ELF-1 (cell line): ENCODE measurements around the gene HAND1.

ENCODE experiments used
- DNase-seq: peaks from one replicate; pipeline ENCODE4 v3.0.0-alpha.2; 2016; ENCODE audit warnings: low read depth, low spot score

HAND1 gene

GRCh38 chr5:154461531-154461930 lies 16.5 kb downstream of the HAND1 start:
- peak; percentile 82 for DNase-seq

DNA sequence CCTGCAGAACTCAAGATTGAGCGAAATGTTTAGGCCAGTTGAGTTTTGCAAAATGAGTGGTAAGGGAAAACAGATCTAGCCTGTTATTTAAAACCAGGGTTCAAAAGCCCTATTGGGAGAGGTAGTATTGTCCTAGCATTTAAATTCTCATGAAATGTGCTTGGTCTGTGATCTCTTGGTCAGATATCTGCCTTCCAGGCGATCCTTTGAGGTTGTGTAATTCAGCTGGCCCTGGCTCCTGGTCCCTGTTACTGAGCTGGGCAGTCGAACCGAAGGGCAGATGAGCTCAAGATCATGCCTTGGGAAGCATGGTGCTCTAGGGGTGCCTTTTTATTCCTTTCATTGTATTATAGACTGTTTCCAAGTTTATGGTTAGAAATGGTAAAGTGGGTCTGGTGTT lies 17.9 kb downstream of the HAND1 start:
- DNase-seq: peak; percentile 3

GRCh38 chr5:154459015-154459414 lies 19.0 kb downstream of the HAND1 start:
- DNase-seq: no peak

GRCh38 chr5:154456540-154456939 lies 21.5 kb downstream of the HAND1 start:
- no peak for DNase-seq

DNA sequence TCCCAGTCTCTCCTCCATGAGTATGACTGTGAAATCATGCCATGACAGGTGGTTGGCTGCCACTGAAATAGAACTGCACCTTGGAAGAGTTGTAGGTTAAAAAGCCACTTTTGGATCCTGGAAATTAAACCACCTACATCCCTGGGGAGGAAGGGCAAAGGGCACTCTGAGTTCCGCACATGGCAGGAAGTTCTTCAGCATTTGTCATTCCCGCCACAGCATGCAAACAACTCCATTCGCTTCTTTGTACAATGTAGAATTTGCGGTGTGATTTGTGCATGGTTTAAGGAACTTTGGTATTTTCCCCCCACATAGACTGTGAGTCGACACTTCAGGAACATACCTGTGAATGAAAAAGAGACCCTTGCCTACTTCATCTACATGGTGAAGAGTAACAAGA lies 22.4 kb downstream of the HAND1 start:
- no peak for DNase-seq

DNA sequence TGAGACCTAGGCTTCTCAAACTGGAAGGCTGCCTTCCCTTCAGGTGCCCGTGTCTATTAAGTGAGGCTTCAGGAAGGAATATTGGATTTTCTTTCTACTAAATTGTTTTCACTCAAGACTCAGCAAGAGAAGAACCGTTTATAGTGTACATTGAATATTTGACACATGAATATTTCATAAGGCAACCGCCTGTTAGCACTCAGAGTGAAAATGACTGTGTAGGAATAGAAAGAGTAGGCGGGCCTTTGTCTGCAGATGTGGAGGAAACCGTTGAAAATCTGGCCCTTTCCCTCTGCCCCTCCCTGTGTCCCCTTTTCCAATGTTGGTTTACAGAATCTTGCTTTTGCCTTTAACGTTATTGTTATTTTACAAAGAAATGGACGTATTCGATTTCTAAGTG lies 26.1 kb downstream of the HAND1 start:
- no peak for DNase-seq

DNA sequence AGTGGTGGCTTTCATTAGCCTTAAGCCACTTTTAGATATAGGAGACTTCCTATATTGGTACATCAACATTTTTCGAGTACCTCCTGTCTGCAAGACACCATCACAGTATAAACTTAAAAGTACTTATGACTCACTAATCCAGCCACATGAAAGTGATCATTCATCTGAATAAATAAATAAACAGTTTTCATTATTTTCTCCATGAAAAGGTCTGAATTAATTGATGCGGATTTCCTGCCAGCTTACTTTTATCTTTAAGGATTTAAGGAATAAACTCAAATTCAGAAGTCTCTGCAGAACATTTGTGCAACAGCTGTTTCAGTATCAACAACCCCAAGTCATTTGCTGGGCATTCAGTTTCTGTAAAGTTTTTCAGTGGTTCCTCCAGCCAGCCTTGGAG lies 28.2 kb downstream of the HAND1 start:
- no peak for DNase-seq

- no peak for DNase-seq
These were observed 30.8 kb downstream of the HAND1 start for GRCh38 chr5:154447089-154447725.

DNA sequence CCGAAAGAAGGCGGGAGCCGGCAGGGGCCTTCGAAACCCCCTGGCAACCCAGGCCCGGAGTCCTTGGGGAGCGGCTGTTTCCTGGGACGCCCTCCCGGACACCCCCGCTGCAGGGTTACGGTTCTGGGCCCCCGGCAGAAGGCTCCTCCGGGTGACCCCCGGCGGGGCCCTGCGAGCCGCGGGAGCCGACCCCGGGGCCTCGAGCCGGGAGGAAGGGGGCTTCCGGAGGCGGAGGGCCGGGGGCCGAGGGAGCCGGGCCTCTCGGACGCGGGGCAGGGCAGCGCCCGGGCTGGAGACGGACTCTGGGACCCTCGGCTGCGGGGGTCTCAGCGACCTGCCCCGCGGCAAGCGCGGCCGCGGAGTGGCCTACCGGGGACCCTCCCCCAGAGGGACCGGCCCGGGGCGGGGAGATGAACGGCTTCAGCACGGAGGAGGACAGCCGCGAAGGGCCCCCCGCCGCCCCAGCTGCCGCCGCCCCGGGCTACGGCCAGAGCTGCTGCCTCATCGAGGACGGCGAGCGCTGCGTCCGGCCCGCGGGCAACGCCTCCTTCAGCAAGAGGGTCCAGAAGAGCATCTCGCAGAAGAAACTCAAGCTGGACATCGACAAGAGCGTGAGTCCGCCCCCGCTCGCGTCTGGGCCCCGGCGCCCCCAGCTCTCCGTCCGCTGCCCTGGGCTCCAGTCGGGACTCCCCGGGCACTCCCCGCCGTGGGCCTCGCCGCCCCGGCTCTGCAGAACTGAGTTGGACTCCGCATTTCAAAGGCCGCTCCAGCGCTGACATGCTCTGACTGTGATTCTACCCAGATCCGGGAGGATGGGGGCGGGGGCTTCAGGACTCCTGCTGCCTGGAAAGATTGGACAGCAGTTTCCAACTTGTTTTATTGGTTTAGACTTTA lies 31.6 kb downstream of the HAND1 start:
- DNase-seq: peak; percentile 87

DNA sequence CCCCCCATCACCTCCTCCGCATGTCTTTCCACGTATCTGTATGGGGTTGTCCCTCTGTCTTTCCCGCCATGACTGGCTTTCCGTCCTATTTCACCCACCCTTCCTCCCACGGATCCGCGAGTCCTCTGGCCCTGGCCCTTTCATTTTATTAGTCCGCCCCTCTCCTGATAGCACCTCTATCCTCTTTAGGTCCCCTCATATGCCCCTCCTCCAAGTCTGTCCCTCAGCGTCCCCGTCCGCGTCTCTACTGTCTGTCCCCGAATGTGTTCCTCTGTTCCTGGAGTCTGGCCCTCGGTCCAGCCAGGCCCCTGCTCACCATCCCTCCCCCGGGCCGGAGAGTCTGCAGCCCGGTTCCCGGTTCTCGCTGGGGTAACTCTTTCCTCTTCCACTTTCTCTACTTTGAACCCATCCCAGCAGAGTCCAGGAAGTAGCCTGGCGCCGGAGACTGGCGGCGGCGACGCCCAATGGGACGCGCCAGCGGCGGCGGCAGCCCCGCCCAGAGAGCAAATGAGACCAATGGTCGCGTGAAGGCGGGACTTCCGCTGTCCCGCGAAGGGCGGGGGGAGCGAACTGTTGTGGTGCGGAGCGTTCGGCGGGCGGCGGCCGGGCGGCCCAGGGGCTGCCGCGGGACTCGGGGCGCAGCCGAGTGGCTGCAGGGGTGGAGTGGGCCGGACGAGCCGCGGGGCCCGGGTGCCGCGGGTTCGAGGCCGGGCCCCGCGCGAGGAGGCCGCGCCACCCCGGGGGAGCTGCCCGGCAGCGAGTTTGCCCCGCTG lies 32.4 kb downstream of the HAND1 start, which contains the start of gene SAP30L:
TSS of gene SAP30L (plus strand) at position 576 of the 773 bp plus-strand sequence. CDS start 608 bp downstream, outside the sequence.
- DNase-seq: peak; percentile 98

DNA sequence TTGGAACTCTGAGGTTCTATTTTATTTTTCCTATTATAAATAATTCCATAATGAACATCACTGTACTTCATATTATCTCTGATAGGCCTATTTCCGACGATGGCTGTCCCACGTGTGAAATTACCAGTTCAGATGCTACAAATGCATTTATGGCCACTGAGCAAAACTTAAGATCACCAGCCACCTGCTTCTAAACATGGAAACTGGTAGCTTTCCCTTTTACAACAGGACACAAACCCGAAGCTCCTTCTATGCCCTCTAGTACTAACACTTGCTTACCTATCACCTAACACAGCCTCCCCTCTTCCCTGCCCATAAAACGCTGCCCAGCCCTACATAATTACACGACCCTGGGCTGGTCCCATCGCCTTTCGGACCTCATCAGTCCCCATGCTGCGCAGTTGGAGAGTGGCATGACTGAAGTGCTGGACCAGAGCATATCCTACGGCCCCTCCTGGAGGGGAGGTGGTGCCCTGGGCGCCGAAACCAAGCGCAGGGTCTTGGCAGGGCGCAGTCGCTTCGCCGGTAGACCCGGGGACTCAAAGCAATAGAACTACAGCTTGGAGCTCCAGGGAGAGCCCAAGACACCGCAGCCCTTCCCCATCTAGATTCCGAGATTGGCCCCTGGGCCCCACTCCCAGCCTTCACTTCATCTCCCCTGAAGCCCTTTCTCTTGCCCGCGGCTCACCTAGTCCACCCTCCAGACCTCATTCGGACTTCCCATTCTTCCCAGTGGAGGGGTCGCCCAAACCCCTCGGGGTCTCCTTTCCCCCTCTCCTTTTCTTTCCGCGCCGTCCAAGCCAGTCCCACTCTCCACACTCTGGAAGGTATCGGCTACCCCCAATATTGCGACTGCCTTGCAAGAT lies 33.2 kb downstream of the HAND1 start:
- DNase-seq: peak; percentile 53

DNA sequence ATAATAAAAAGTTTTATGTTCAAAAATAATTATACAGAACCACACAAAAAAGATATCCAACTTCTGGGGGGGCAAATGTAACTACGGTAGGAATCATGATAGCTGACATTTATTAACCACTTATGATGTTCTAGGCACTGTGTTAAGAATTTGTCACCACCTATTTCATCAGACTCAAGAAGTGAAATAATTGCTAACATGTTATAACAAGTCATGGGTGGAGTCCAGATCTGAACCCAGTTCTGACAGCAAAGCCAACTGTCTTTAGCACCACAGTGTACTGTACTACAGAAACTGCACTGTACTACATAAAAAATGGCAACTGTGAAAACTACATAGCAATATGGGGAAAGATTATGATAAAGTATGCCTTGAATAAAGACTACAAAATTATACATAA lies 35.2 kb downstream of the HAND1 start:
- no peak for DNase-seq

DNA sequence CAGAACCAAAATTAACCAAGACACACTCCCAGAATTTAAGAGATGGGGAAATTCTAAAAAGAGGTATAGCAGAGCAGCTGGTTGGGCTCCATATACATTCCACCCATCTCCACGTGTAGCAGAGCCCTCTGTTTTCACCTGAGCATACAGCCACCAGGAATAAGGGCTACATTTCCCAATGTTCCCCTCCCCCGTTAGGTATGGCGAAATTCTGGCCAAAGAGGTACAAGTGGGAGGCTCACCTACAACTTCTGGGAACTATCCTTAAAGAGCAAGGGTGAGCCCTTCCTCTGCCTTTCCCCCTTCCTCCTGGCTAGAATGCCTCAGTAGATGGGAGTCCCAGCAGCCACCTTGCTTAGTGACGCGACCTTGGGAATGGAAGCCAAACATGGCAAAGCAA lies 37.5 kb downstream of the HAND1 start:
- no peak for DNase-seq

GRCh38 chr5:154437281-154437965 lies 40.6 kb downstream of the HAND1 start:
- no peak for DNase-seq

- no peak for DNase-seq
These were observed 42.8 kb downstream of the HAND1 start for GRCh38 chr5:154435226-154435625.

DNA sequence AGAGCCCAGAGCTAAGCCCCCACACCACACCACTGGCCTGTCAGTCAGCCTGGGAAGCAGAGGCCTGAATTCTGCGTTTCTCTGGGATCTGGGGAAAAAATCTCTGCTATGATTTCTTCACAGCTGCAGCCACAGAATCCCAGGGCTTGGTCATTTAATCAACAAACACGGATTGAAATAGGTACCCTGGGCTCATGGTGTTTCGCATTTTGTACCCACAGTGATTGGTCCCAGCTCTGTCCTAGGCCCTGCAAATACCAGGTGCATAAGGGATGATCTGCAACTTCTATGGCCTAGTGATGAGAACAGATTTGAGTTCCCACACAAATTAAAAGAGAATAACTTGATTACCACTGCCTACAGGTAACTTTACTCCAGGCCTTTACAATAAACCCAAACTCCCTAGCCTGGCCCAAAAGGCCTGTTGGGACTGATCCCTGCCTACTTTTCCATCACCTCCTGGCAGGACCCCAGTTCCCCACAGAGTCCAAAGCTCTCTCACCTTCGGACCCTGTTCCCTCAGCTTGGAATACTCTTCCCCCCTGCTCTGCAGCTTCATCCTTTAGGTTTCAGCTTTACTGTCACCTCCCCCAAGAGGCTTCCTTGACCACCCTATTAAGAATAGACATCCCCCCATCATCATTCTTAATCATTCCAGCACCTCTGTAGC lies 46.9 kb downstream of the HAND1 start:
- DNase-seq: no peak

DNA sequence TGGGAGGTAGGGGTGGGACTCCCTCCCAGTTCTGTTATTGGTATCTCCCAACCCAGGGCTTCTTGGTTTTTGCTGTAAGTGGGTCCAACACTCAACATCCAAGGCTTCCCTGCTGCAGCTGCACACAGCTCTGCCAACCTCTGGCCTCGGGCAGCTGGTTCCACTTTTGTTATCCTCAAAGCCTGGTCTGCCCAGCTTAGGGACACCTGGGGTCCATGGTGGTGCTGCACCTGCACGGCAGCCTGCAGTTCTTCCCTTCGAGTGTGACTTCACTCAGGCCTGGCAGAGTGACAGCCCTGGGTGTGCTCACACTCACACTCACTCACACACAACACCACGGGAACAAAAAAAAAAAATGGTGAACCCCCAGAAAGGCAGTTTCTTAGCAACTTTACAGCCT lies 47.6 kb downstream of the HAND1 start:
- DNase-seq: no peak

DNA sequence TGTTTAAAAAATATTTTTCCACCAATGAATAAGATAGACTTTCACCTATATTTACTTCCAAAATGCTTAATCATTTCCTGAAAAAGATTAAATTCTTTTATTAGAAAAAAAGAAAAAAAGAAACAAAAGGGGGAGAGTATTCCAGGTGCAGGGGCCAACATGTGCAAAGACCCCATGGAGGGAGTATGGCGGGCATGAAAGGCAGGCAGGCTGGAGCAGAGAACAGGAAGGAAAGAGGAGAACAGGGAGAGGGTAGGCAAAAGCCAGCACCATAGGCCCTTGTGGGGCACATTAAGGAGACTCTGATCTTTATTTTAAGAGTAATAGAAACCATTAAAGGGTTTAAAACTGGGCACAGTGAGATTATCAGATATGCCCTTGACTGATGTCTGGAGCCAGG lies 48.7 kb downstream of the HAND1 start:
- no peak for DNase-seq

- no peak for DNase-seq
These were observed 49.8 kb downstream of the HAND1 start for GRCh38 chr5:154428208-154428607.
